ENCODE results near the gene APLN. TPM values are rescaled to one million over a fixed set of nuclear protein-coding genes. Genes with fewer than 3 reads are reported as not detected.

The APLN gene
- total and polyA plus RNA-seq, 10 donors = 0.09 to 2.0 (median 0.26) TPM; not detected in 2

DNA sequence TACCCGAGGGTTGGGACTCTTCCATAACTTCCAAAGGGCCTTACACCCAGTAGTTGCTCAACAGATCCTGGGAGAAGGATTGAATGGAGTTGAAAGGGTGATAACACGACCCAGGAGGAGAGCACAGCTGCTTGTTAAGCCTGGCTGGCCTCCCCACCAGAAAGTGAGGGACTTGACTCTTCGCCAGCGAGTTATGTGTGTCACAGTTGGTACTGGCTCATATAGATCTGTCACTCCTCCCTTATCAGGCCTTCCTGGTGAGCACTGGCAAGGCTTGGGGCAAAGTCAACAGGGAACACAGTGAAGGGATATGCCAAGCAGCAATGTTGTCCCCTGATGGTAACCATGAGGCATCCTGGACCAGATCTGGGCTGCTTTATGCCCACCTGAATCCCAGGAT lies 35.8 kb downstream of the APLN start:
- no peaks in the 10 kb centered on the region for H3K4me1 ChIP-seq
- H3K27ac ChIP-seq = no peak overlapping the region
- no peaks in the 10 kb centered on the region for H3K9me3 ChIP-seq
- no peak overlapping the region for H3K4me3 ChIP-seq
- no peak for DNase-seq
- peaks cover 0 to 12% (median 0%) of the 10 kb centered on the region in 7 donors for H3K27me3 ChIP-seq (replicated peaks in 1 of 7)
- intact Hi-C loops (cut with DNase I; ENCODE audit: low total_unique reads) = loop anchor here (10.0 kb wide), 1 partner anchor 436 kb away; no protein-coding TSS in a partner anchor
- 72 to 100% (median 80%) methylated on average over 1 to 4 of the region's 4 CpGs for WGBS, 5 donors
- TF ChIP-seq POLR2AphosphoS5 (IDR thresholded peaks at IDR 0.05) (no peak), CTCF (IDR thresholded peaks at IDR 0.05 in 8 of 11, conservative IDR thresholded peaks at IDR 0.05 in 3 of 11) (no peak), POLR2A (IDR thresholded peaks at IDR 0.05) (no peak)
- no peaks in the 10 kb centered on the region for H3K36me3 ChIP-seq

GRCh38 chrX:129617420-129617819 lies 37.3 kb downstream of the APLN start:
- intact Hi-C loops (cut with DNase I; ENCODE audit: low total_unique reads) = loop anchor here (10.0 kb wide), 1 partner anchor 437 kb away; no protein-coding TSS in a partner anchor

DNA sequence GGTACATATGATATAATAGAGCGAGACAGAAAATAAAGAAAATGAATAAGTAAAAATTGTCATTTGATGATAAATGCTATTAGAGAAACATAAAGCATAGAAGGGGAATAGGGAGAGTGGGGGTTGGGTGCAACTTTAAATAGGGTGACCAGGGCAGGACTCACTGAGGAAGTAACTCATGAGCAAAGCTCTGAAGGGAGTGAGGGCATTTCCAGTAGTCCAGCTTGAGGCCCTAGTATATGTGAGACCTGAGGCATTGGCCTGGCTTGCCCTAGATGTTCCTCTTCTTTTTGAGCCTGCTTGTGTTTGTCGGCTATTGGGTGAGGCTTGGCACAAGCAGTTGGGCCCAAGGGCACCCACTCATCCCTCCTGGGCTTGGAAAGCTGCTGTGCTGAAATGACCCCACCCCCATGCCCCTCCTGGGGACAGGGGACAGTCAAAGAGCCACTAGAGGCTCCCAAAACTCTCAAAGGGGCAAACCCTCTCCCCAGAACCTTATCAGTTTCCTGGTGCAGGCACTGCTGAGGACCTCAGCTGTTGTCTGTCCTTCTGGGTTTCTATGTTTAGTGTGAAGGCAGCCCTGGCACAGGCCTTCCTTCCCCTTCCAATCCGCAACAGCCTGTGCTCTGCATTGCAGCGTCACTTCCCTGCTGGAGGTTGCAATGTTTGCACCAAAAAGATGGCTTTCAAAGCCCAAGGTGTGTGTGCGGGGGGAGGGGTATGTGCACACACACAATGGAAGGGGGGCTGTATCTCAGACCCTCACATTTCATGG lies 40.1 kb downstream of the APLN start:
- H3K36me3 ChIP-seq = no peaks in the 10 kb centered on the region
- H3K4me3 ChIP-seq = no peak overlapping the region
- WGBS, 5 donors = 56 to 75% (median 70%) methylated on average over 4 to 5 of the region's 5 CpGs
- H3K27me3 ChIP-seq (replicated peaks in 1 of 7) = no peaks in the 10 kb centered on the region
- H3K9me3 ChIP-seq = no peaks in the 10 kb centered on the region
- DNase-seq = no peak
- intact Hi-C loops (cut with DNase I; ENCODE audit: low total_unique reads) = loop anchor here (10.0 kb wide), 1 partner anchor 440 kb away; no protein-coding TSS in a partner anchor
- H3K27ac ChIP-seq = no peak overlapping the region
- TF ChIP-seq POLR2AphosphoS5 (IDR thresholded peaks at IDR 0.05) = no peak
- no peak for TF ChIP-seq POLR2A (IDR thresholded peaks at IDR 0.05)
- TF ChIP-seq CTCF (IDR thresholded peaks at IDR 0.05 in 8 of 11, conservative IDR thresholded peaks at IDR 0.05 in 3 of 11) = no peak
- H3K4me1 ChIP-seq = no peaks in the 10 kb centered on the region

More at GRCh38 chrX:129617420-129617819, 37.3 kb downstream of the APLN start:
- no peak for DNase-seq
- Histone ChIP-seq H3K27me3 (replicated peaks in 1 of 7) (no peaks in the 10 kb centered on the region), H3K36me3 (no peaks in the 10 kb centered on the region), H3K27ac (no peak overlapping the region), H3K4me1 (no peaks in the 10 kb centered on the region), H3K9me3 (no peaks in the 10 kb centered on the region), H3K4me3 (no peak overlapping the region)
- no peak for TF ChIP-seq POLR2A (IDR thresholded peaks at IDR 0.05)
- TF ChIP-seq CTCF (IDR thresholded peaks at IDR 0.05 in 8 of 11, conservative IDR thresholded peaks at IDR 0.05 in 3 of 11) = no peak
- no peak for TF ChIP-seq POLR2AphosphoS5 (IDR thresholded peaks at IDR 0.05)
- WGBS, 5 donors = 56 to 89% (median 84%) methylated on average over 6 of the region's 6 CpGs

GRCh38 chrX:129613596-129613995 lies 41.2 kb downstream of the APLN start:
- H3K36me3 ChIP-seq = no peaks in the 10 kb centered on the region
- intact Hi-C loops (cut with DNase I; ENCODE audit: low total_unique reads) = loop anchor here (10.0 kb wide), 1 partner anchor 441 kb away; no protein-coding TSS in a partner anchor
- H3K9me3 ChIP-seq = no peaks in the 10 kb centered on the region
- no peak overlapping the region for H3K27ac ChIP-seq
- no peak for DNase-seq
- no peak overlapping the region for H3K4me3 ChIP-seq
- no peaks in the 10 kb centered on the region for H3K27me3 ChIP-seq (replicated peaks in 1 of 7)
- no peak for TF ChIP-seq POLR2AphosphoS5 (IDR thresholded peaks at IDR 0.05)
- TF ChIP-seq CTCF (IDR thresholded peaks at IDR 0.05 in 8 of 11, conservative IDR thresholded peaks at IDR 0.05 in 3 of 11) = no peak
- no peak for TF ChIP-seq POLR2A (IDR thresholded peaks at IDR 0.05)
- H3K4me1 ChIP-seq = no peaks in the 10 kb centered on the region

Measured in spleen (tissue), 11 donors.